Left ventricle myocardium inferior (tissue), 1 donor: Measurements from ENCODE around the gene TFDP1. TPM values are rescaled to one million over a fixed set of nuclear protein-coding genes. Genes with fewer than 3 reads are reported as not detected.
"Not testable (repeated sequence)": the region's sequence is repeated elsewhere in the genome, so short reads cannot be mapped to it uniquely, and the experiment has no call there.

Experiments used
- DNase-seq: peaks from one replicate; pipeline ENCODE4 v3.0.0-alpha.2; 2020
- H3K27ac ChIP-seq: fragments of 200-600 bp; replicated peaks from 2 replicates; pipeline ENCODE4 v1.8.0; 2021
- H3K27me3 ChIP-seq: fragments of 200-600 bp; 2 replicates; pipeline ENCODE4 v1.8.0; 2021; ENCODE audit warnings: low read depth
- H3K36me3 ChIP-seq: fragments of 200-600 bp; 2 replicates; pipeline ENCODE4 v1.8.0; 2021
- H3K4me1 ChIP-seq: fragments of 200-600 bp; 2 replicates; pipeline ENCODE4 v1.8.0; 2021
- H3K4me3 ChIP-seq: fragments of 200-600 bp; 2 replicates; pipeline ENCODE4 v1.8.0; 2021; ENCODE audit warnings: mild to moderate bottlenecking, moderate library complexity
- H3K9me3 ChIP-seq: fragments of 200-600 bp; replicated peaks from 2 replicates; pipeline ENCODE4 v1.8.0; 2021
- CTCF ChIP-seq: fragments of 200-600 bp; IDR thresholded peaks from 2 replicates; pipeline ENCODE4 v1.8.0; 2021; ENCODE audit warnings: antibody characterized with exemption, mild to moderate bottlenecking, borderline replicate concordance
- intact Hi-C: fragments of 100-400 bp; cut with micrococcal nuclease; formaldehyde crosslinking; loops from one replicate; pipeline ENCODE4 v1.11.0; 2022
- total RNA-seq: library from RNA; stranded (reverse); fragmentation: NEBNext Ultra II Directional; extraction: Animal tissue kit (Norgen Biotek cat#: 25700); gene quantifications from one replicate; pipeline ENCODE4 v1.2.1, GENCODE V29; 2021
- donor health status: DM: no; HTN: yes; CAD: no; lungs with severe emphysema.

The TFDP1 gene
- total RNA-seq, 1 donor from 2014 or later = 48.7 TPM

DNA sequence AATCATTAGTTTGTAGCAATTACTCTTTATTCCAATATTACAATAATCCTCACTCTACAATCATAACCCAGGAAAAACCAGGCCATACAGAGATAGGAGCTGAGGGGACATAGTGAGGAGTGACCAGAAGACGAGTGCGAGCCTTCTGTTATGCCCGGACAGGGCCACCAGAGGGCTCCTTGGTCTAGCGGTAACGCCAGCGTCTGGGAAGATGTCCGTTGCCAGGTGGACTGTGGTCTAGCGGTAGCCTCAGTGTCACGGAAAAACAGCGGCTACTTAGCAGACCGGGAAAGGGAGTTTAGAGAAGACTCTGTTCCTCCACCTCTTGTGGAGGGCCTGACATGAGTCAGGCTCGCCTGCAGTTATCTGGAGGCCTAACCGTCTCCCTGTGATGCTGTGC lies 36.9 kb downstream of the TFDP1 start:
- peaks cover 15% of the 10 kb centered on the region for H3K36me3 ChIP-seq
- DNase-seq = peak; percentile 23
- H3K27me3 ChIP-seq, intact Hi-C loops, H3K27ac ChIP-seq, H3K4me3 ChIP-seq, H3K9me3 ChIP-seq: not testable (repeated sequence)
- H3K4me1 ChIP-seq = peaks cover 13% of the 10 kb centered on the region
- peak; percentile 52 for TF ChIP-seq CTCF

- H3K27ac ChIP-seq, H3K4me3 ChIP-seq, H3K27me3 ChIP-seq, H3K4me1 ChIP-seq, intact Hi-C loops, H3K9me3 ChIP-seq: not testable (repeated sequence)
- peaks cover 15% of the 10 kb centered on the region for H3K36me3 ChIP-seq
- DNase-seq = peak; percentile 7
These were observed 37.5 kb downstream of the TFDP1 start for GRCh38 chr13:113621986-113622550.

- peak; percentile 5 for DNase-seq
- TF ChIP-seq CTCF = no peak
- Histone ChIP-seq H3K4me1 (no peaks in the 10 kb centered on the region), H3K27ac (no peak overlapping the region), H3K4me3 (no peak overlapping the region), H3K9me3 (no peaks in the 10 kb centered on the region), H3K27me3 (no peaks in the 10 kb centered on the region), H3K36me3 (peaks cover 15% of the 10 kb centered on the region)
- intact Hi-C loops = no loop called here
These were observed 38.4 kb downstream of the TFDP1 start for GRCh38 chr13:113622791-113623490.

GRCh38 chr13:113623491-113624234 lies 39.1 kb downstream of the TFDP1 start:
- no peaks in the 10 kb centered on the region for H3K9me3 ChIP-seq
- H3K4me1 ChIP-seq = no peaks in the 10 kb centered on the region
- TF ChIP-seq CTCF = no peak
- DNase-seq = peak; percentile 13
- intact Hi-C loops = no loop called here
- peaks cover 18% of the 10 kb centered on the region for H3K36me3 ChIP-seq
- no peak overlapping the region for H3K4me3 ChIP-seq
- H3K27me3 ChIP-seq = no peaks in the 10 kb centered on the region
- no peak overlapping the region for H3K27ac ChIP-seq

GRCh38 chr13:113624235-113624587 lies 39.7 kb downstream of the TFDP1 start:
- H3K27ac ChIP-seq = no peak overlapping the region
- peaks cover 23% of the 10 kb centered on the region for H3K36me3 ChIP-seq
- no peak for TF ChIP-seq CTCF
- no peaks in the 10 kb centered on the region for H3K9me3 ChIP-seq
- intact Hi-C loops = no loop called here
- no peaks in the 10 kb centered on the region for H3K27me3 ChIP-seq
- no peaks in the 10 kb centered on the region for H3K4me1 ChIP-seq
- no peak for DNase-seq
- no peak overlapping the region for H3K4me3 ChIP-seq

- DNase-seq, intact Hi-C loops: not testable (repeated sequence)
These were observed 40.2 kb downstream of the TFDP1 start for GRCh38 chr13:113624640-113625304.

More at GRCh38 chr13:113624640-113625304, 40.2 kb downstream of the TFDP1 start:
- not testable (repeated sequence) for H3K9me3 ChIP-seq, H3K27me3 ChIP-seq, H3K4me1 ChIP-seq, H3K27ac ChIP-seq, H3K4me3 ChIP-seq
- peaks cover 23% of the 10 kb centered on the region for H3K36me3 ChIP-seq
